SK-MEL-5 (cell line): ENCODE data around the gene HPCAL1. TPM values are rescaled to one million over a fixed set of nuclear protein-coding genes. Genes with fewer than 3 reads are reported as not detected.
A peak's percentile ranks its signal among the peaks of the same experiment; 100 is the strongest.

Source experiments
- DNase-seq: peaks from one replicate; pipeline ENCODE4 v3.0.0-alpha.2; 2016; ENCODE audit warnings: low read depth, low spot score
- in situ Hi-C: cut with HindIII; loops from 2 replicates; pipeline ENCODE4 v1.10.0; 2016; ENCODE audit warnings: low sequenced_read_pairs, high pct_unique_total_duplicates, low pct_unique_long_range_greater_than_20kb
- total RNA-seq: library from RNA; depleted of rRNA; stranded (reverse); fragments of >200 nt; shearing (Covaris generic); gene quantifications from 2 replicates; pipeline ENCODE4 v1.2.3, GENCODE V29; 2014

The HPCAL1 gene
- total RNA-seq, 1 experiment from 2014 or later = 30.5 TPM

DNA sequence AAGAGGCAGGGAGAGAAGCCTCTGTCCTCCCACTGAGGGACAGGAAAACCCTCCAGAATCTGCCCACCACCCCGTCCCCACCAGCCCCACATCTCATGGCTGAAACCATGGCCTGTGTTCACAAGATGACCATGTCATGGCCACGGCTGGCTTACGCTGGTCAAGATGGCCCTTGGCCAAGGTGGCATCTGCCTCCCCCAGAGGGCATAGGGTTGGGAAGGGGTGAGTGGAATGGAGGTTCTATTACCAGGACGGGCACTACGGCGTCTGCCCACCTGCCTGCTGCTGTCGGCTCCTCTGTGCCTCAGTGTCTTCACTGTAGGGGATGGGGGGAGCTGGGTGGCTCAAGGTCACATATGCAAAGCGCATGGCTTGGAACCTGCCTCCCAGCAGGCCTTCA lies 125.7 kb downstream of the HPCAL1 start:
- in situ Hi-C loops = no loop called here

DNA sequence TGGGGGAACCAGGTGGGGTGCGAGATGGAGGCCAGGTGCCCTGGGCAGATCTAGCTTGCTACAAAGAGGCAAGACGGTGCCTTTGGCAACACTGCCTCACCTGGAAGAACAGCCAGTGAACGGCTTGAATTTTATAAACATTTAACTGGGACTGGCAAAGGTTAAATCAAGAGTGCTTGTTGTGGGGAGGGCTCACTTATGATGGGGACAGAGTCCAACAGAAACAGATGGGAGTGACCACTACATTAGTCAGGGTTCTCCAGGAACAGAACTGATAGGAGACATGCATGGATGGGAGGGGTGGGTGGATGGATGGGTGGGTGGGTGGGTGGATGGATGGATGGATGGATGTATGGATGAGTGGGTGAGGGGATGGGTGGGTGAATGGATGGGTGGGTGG lies 126.2 kb downstream of the HPCAL1 start:
- in situ Hi-C loops = no loop called here
- no peak for DNase-seq

More for the DNA sequence above, 125.7 kb downstream of the HPCAL1 start:
- DNase-seq = no peak

DNA sequence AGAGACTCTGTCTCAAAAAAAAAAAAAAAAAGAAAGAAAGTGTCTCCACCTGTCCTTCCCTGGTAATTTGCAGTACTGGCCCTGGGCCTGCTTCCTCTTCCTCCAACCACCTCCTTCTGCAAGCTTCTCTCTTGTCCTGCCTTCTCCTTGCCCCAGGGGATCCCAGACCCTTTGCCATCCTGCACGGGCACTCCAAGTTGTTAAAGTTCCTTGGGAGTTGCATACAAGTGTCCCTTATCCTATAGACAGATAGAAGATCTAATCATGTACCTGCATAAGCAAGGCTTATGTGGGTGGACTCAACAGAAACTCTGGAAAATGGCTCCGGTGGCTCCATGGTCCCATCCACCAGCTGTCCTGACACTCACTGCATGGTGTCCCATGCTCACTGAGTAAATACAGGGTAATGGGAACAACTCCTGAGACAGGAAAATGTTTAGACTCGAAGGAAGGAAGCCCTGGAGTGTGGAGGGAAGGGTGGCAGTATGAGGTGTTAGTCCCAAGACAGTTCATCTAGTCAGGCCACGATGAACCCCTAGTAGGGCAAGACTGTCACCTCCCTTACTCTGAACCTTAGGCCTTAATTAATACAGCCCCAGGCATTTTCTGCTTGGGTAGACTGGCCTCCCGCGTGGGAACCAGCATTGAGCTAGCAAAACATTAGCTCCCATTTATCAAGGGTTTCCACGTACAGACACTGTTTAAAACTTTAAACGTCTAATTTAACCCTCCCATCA lies 128.3 kb downstream of the HPCAL1 start:
- in situ Hi-C loops = no loop called here

DNA sequence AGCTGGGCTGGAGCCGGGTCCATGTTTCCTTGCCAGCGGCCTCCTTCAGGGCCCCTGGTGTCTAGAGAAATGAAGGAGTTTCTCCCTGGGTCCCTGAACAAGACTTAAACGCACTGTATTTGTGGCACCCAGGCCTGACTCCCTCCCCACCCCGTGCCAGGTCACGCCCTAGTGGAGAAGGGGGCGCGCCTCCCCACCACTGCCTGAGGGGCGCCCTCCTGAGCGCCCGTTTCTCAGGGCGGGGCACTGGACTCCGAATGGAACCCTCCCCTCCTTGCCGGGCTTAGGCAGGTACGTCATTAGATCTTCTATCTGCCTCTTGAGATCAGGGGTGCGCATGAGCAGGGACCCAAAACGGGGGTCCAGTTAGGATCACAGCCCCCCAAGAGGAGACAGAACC lies 129.1 kb downstream of the HPCAL1 start:
- DNase-seq = no peak
- in situ Hi-C loops = no loop called here

More for the DNA sequence above, 128.3 kb downstream of the HPCAL1 start:
- no peak for DNase-seq

DNA sequence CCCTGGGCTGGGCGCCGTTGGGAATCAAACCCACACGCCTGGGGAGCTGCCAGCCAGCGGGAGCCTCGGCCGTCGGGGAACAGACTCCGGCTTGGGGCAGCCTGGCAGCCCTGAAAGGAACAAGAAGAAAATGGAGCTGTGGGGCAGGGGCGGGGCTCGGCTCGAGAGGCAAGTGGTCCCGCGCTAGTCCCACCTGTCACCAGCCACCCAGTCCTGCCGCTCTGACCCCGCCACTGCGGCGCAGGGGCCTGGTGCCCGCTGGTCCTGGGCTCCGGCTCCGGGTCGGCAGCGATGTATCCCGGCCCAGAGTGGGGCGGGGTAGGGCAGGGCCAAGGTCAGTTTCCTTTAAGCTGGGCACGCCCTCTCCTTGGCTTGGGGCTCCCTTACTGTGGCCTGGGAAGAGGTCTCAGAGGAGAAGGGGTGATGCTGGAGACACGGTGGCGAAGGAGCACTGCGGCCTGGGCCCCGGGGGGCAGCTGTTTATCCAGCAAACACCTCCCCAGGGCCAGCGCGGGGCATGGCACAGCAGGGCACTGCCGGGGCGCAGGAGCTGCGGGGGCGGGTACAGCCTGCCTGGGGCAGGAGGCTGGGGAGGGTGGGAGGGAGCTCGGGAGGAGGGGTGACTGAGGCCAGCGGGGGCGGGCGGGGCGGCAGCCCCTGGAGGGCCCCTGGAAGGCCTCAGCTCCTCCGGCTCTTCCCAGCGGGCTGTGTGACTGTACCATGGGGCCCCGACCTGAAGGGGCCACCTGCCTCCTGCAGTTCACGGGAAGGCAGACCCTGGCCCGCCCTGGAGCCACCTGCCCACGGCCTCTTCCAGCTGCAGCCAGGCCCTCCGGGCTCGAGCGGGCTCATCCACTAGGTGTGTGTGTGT lies 129.8 kb downstream of the HPCAL1 start:
- peak; percentile 37 for DNase-seq
- in situ Hi-C loops = no loop called here

DNA sequence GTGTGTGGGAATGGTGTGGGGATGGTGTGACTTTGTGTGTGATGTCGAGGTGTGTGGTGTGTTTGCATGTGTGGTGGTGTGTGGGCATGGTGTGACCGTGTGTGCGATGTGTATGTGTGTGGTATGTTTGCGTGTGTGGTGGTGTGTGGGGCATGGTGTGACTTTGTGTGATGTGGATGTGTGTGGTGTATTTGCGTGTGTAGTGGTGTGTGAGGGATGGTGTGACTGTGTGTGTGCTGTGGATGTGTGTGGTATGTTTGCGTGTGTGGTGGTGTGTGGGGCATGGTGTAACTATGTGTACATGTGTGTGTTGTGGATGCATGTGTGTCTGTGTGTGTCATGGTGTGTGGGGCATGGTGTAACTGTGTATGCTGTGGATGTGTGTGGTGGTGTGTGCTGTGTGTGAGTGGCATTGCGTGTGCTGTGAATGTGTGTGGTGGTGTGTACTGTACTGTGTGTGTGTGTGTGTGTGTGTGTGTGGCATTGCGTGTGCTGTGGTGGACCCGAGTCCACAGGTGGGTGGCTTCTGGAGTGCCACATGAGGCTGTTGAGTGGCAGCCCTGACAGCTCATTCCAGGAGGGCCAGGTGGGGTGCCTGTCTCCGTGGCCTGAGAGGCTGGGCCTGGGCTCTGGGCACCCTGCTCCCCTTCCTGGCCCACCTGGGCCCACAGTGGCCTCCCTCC lies 130.7 kb downstream of the HPCAL1 start:
- no peak for DNase-seq
- in situ Hi-C loops = no loop called here

DNA sequence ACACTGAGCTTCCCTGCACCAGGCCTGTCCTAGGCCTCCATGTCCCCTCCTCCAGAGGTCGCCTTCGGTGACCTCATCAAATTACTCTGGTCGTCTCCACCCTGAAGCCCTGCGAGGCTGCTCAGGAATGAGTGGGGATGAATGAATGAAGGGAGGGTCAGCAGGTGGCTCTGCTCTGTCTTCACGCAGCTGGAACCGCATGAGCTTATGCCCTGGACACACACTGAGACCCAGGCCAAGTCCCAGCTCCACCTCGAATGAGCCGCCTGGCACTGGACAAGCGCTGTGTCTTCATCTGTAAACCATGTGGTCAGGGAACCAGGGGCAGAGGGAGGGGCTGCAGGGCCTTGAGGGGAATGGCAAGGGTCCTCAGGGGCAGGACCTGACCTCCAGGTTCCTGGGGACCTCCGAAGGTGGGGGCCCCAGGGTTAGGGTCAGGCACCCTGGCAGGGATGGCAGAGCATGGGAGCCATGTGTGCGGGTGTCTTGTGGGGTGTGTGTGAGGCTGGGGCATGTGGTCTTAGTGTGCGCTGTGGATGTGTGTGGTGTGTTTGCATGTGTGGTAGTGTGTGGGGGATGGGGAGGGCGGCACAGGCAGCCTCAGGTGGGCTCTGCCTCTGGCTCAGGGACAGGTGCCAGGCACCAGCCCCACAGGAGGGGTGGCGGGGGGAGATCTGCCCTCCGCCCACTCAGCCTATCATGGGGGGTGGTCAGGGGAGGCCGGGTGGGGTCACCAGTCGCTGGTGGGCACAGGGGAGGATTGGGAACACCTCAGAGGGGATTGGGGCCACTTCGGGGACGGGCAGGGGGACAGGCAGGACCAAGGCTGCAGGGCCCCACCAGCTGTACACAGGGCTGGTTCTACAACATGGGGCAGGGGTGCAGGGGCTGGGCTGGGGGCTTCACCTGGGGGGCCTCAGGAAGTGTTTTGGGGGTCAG lies 131.5 kb downstream of the HPCAL1 start:
- no peak for DNase-seq
- in situ Hi-C loops = no loop called here

DNA sequence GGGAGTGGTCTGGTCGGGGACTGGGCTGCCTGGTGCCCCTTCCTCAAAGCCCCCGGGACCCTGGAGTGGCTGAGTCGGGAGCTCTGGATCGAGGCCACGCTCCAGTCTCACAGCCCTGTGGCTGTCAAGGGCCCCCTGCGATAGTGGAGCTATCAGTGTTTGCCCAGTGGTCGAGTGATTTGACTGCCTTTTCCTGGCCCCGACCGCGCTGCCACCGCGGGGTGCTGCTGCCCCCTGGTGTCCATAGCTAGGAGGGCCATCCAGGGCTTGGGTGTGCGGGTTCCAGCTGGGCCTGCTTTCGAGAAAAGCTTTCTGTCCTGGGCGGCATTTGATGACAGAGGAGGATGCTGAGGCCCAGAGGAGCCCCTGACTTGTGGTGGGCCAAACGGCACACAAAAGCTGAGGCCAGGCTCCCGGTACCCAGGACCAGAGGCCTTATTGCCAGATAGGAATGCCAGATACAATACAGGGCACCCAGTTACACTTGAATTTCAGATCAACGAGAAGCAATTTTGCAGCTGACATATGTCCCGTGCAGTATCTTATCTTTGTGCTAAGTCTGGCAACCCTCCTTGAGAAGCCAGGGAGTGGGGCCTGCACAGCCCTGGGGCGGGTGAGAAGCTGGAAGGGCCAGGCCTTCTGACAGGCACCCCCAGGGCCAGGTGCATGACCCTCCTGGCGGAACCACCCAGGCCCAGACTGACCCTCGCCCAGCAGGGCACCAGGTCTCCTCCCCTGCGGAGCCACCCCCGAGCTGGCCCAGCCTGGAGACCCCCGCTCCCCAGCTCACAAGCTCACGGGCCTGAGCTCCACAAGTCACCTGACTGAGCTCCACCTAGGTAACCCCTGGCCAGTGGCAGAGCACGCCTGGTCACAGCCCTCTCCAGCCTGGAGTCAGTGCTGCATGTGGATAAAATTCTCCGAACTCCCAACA lies 132.4 kb downstream of the HPCAL1 start:
- peak; percentile 84 for DNase-seq
- in situ Hi-C loops = no loop called here

DNA sequence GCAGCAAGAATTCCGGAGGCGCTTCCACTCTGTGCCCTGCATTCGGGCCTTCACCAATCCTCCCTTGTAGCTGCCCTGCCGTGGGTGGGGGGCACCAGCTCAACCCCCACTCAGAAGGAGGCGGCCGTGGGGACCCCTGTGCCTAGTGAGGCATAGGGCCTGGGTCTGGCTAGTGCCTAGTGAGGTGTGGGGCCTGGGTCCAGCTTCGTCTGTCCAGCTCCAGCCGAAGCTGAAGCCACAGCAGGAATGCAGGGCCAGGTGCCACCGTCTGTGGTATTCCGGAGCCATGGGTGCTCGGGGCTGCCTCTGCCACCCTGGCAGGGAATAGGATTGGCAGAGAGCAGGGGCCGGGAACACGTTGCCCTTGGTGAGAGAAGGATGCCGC lies 133.1 kb downstream of the HPCAL1 start:
- in situ Hi-C loops = no loop called here
- no peak for DNase-seq

DNA sequence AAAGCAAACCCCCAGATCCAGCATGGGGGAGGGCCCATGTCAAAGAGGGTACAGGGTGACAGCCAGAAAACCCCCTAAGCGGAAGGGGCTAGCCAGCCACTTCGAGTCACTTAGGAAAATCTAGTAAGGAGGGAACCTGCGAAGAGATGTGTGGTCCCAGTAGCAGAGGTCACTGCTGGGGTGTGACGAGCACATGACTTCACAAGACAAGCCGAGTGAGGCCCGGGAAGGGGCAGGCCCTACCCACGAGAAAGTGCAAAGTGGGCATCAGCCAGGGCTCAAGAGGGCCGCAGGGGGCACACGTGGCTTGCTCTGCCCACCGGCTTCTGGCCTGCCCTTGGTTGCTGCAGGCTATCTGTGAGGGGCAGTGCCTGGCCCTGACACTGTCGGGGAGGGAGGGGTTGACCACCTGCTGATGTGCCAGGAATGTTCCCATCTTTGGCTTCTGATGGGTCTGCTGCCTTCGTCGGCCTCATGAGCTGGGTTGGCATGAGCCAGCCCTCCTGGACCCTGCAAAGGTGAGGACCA lies 133.9 kb downstream of the HPCAL1 start:
- in situ Hi-C loops = no loop called here

DNA sequence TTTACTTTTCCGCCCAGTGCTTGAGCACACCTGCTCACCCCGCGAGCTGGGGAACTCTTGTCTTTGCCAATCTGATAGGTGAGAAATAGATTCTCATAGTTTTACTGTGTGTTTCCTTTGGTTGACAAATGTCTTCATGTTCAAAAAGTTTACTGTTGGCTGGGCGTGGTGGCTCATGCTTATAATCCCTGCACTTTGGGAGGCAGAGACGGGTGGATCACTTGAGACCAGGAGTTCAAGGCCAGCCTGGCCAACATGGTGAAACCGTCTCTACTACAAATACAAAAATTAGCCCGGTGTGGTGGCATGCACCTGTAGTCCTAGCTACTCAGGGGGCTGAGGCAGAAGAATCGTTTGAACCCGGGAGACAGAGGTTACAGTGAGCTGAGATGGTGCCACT lies 135.1 kb downstream of the HPCAL1 start:
- in situ Hi-C loops = no loop called here
- DNase-seq = no peak

More for the DNA sequence above, 133.9 kb downstream of the HPCAL1 start:
- DNase-seq = no peak

DNA sequence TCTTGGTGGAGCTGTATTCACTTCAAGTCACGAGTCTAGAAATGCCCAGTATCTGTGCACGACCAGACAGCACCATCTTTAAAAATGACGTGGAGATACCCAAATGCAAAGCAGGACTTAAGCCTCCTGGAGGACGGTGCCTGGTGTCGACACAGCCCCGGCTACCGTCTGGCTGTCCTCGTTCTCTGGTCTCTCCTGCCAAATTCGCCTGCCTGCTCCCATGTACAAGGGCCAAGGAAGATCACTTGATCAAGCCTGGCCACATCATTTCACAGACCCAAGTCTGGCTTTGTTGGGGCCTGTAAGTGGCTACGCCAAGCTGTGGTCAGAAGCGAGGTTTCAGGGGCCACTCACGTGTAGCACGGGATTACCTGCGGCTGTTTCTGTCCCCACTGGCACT lies 136.0 kb downstream of the HPCAL1 start:
- DNase-seq = no peak
- in situ Hi-C loops = no loop called here

DNA sequence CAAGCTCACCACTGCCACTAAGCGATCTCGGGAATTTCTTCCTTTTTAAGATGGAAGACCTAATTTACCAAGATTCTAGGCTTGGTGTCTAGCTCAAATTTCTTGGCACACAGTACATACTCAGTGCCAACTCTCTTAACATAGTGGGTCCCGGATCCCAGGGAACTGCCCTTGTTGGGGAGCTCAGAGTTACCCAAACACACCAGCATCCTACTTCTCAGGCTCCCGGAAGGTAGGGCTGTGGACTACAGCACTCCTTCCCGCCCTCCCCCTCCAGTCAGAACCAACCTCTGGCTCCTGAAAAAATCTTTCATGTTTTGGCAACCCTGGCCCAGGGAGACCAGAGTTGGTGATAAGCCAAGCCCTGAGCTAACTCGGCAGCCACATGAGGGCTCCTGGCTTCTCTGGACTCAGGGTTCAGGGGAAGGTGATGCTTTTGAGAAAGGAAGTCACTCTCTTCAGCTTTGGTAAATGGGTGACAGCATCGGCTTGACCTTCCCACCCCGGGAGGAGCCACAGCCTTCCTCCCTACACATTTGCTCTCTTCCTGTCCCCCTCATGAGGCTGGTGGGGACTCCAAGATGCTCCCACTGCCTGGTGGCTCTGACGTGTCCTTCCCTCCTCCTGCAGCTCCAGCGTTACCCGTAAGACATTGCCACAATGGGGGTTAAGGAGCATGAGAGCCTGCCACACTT lies 136.6 kb downstream of the HPCAL1 start:
- in situ Hi-C loops = no loop called here
- DNase-seq = no peak

DNA sequence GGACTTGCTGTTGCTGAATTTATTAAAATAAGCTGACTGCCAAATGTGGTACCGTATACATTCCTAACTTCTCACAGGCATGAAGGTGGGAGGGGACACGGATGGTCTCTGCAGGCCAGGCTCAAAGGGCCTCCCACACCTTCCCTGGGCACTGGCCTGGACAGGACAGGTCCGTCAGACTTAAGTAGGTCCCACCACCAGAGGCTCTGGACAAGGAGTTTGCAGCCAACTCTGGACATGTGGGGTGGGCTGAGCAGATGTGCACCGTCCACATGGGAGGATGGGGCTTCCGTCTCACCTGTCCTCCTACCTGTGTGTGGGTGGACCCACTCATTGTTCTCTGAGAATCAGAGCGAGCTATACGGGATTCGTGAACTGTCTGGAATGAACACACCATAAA lies 137.3 kb downstream of the HPCAL1 start:
- DNase-seq = no peak
- in situ Hi-C loops = no loop called here

DNA sequence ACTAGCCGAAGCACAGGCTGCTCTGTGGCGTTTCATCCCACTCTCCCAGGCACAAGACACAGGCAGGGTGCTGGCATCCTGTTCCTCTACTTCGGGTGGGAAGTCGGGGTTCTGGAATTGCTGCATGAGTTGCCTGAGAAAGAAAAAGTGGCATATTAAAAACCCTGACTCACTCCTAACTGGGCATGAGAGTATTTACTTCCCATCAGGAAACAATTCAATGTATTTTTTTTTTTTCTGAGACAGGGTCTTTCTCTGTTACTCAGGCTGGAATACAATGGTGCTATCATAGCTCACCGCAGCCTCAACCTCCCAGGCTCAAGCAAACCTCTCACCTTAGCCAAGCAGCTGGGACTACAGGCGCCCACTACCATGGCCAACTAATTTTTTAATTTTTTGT lies 138.0 kb downstream of the HPCAL1 start:
- in situ Hi-C loops = no loop called here
- no peak for DNase-seq

DNA sequence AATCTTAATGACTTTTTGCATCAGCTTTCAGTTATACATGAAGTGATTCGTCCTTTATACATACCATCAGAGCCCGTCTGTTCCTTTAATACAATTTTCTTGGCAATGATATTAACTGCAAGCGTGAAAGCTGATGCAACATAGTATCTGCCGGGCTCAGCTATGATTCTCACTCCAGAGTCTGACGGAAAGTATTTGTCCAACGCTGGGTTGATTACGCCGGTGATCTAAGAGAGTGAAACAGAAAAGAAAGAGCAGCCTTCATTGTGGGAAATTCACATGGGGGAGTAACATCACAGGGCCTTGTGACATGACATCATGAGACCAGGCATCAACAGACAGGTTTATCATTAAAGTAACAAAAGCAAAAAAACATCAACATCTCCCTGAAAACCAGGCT lies 139.2 kb downstream of the HPCAL1 start:
- in situ Hi-C loops = no loop called here
- DNase-seq = peak; percentile 97
